NCI-H187 treated with DMSO at 0.1 percent for 48 hours (cell line): ENCODE data around the gene MTOR.
"Not testable (repeated sequence)": the region's sequence is repeated elsewhere in the genome, so short reads cannot be mapped to it uniquely, and the experiment has no call there.

ENCODE experiments used
- DNase-seq: peaks from one replicate; lab custom pipeline; 2025; lab: John Stamatoyannopoulos, UW

Gene MTOR

DNA sequence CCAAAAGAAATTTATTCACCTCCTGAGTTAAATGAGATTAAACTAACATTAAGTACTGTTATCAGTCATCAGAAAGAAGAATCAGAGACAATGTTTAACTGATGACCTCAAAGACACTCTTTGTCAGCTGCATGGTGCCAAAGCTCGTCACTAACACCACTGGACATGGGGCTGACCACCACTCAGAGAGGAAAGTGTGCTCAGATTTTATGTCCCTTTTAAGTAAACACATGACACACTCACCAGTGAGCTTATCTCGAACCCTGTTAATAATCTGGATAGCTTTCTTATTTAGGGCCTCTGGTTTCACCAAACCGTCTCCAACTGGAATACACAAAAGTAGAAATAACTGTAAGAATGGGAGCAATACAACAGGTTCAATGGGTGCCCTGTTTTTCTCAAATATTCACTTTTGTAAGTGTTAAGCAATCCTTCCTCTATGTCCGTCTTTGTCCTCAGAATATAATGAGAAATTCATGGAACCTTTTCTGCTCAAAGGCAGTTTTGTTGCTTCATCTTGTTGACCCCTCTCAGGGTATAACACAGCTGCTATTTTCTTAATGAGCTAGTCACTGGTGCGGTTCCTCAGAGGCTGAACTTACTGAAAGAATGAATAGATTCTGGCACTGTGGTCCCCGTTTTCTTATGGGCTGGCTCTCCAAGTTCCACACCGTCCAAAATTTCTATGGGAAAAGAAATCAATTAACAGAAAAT is 153.1 kb downstream of the MTOR start:
- DNase-seq = no peak

DNA sequence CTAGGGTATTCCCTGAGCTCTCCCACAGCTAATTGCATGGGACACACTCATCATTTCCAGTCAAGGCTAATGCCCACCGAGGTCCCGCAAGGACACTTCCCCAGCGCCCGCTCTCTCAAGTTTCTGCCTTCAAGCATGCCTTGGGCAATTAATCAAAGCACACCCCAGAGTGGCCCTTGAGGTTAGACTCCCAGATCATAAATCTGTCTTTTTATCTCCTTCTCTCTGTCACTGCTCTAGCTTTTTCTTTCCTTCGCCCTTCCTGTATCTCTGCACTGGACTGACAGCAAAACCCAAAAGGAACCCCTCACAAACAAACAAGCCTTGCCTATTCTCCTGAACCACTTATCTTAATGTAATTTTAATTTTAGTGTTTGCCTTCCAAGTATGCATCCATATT is 154.8 kb downstream of the MTOR start:
- no peak for DNase-seq

DNA sequence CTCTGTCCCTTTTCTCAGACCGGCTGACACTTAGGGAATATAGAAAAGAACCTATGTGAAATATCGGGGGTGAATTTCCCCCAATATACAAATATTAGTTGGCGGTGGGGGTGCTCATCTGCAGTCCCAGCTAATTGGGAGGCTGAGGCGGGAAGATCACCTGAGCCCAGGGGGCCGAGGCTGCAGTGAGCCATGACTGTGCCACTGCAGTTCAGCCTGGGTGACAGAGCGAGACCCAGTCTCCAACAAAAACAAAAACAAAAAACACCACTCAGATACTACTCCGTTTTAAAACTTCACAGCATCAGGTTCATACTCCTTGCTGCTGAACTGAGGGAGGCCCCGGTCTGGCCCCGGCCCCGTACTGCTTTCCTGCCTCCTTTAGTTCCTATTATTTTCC is 156.8 kb downstream of the MTOR start:
- no peak for DNase-seq

DNA sequence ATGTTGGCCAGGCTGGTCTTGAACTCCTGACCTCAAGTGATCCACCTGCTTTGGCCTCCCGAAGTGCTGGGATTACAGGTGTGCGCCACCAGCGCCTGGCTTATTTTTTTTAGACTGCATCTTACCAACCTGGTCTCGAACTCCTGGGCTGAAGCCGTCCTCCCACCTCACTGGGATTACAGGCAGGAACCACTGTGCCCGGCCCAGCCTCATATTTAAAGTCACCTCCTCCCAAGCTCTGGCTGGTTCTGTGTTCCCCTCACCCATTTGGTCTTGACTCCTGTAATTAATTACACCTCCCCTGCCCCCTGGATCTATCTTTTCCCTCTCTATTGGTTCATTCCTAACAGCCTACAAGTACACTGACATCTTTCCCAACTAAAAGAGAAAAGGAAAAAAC is 161.0 kb downstream of the MTOR start:
- DNase-seq = no peak

DNA sequence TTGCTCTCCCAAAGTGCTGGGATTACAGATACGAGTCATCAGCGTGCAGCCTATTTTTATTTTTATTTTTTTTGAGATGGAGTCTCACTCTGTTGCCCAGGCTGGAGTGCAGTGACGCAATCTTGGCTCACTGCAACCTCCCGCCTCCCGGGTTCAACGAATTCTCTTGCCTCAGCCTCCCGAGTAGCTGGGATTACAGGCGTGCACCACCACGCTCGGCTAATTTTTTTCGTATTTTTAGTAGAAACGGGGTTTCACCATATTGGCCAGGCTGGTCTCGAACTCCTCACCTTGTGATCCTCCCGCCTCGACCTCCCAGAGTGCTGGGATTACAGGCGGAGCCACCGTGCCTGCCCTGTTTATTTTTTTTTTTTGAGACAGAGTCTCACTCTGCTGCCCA is 161.5 kb downstream of the MTOR start:
- DNase-seq = not testable (repeated sequence)

DNA sequence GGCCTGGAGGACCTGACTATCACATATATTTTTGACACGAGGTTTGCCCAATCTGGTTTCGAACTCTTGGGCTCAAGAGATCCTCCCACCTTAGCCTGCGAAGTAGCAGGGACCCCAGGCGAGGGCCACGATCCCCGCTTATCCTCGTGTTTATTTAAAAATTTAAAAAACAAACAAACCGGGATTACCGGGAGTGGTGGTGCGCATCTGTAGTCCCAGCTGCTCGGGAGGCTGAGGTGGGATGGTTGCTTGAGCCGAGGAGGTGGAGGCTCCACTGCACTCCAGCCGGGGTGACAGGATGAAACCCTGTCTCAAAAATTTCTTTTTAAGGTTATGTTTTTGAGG is 162.2 kb downstream of the MTOR start:
- DNase-seq = no peak

DNA sequence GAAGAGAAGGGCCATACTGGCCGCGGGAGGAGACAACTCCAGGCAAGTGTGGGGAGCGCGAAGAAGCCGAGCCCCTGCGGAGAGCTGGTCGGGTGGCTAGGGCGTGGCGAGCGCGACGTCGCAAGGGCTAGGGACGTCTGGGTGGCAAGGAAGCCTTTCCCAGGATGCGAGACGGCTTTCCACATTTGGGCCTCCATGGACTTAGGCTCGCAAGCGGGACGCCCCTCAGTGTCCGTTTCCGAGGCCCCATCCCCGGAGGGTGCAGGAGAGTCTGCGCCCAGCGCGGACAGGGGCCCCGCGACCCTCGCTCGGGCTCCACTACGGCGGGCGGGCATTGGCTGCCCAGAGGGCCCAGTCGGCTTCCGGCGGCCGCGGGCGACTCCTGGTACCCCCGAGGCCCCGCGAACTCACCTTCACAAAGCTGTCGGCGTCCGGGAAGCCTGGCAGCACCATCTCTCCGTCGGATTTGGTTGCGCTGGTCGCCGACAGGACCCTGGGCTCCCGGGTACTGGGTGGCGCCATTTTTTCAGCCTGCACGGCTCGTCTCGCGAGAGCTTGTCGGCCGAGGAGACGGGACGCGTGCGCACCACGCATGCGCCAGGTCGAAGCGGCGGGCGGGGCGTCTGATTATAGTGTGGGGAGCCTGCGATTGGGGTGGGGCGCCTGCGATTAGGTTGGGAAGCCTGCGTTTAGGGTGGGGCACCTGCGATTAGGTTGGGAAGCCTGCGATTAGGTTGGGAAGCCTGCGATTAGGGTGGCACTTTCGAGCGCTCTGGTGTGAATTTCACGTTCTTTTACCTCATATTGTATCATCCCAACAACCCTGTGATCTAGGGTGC is 162.8 kb downstream of the MTOR start, which contains the start of gene EXOSC10:
EXOSC10 (minus strand) TSS at position 560 of the 839 bp plus-strand sequence; CDS start at position 522, 38 bp downstream.
- peak; percentile 38 for DNase-seq

DNA sequence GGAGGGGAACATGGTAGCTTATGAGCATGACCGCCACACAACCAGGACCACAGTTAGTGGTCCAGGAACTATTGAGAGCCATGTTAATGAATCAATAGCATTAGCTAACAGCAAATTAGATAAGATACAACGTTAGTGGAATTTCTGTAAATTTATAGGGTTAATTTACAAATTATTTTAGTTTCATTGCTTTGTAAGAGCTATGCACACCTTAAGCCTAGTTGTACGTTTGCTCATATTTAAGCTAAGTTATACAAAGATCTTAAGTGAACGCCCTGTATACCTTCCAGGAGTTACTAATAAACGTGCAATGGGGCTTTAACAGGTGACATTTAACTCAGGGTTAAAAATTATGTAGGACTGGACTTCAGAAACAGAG is 163.4 kb downstream of the MTOR start:
- DNase-seq = no peak

DNA sequence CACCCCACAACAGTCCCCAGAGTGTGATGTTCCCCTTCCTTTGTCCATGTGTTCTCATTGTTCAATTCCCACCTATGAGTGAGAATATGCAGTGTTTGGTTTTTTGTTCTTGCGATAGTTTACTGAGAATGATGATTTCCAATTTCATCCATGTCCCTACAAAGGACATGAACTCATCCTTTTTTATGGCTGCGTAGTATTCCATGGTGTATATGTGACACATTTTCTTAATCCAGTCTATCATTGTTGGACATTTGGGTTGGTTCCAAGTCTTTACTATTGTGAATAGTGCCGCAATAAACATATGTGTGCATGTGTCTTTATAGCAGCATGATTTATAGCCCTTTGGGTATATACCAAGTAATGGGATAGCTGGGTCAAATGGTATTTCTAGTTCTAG is 178.6 kb downstream of the MTOR start:
- not testable (repeated sequence) for DNase-seq

DNA sequence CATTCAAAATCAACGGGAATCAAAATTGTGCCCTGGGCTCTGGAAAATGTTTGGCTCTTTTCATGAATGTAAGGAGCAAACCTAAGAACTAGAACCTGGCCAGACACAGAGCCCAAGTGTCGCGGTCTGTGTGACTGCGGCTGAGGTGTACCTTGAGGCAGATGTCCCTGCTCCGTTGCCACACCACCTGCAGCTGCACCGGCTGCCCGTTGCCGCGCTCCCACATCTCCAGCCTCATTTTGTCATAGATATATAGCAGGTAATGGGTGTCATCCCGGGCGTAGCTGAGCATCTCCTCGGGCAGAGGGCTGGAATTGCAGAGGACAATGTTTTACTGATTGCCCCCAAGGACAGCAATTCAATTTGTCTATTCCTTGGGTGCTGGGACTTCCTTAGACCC is 181.4 kb downstream of the MTOR start:
- no peak for DNase-seq

DNA sequence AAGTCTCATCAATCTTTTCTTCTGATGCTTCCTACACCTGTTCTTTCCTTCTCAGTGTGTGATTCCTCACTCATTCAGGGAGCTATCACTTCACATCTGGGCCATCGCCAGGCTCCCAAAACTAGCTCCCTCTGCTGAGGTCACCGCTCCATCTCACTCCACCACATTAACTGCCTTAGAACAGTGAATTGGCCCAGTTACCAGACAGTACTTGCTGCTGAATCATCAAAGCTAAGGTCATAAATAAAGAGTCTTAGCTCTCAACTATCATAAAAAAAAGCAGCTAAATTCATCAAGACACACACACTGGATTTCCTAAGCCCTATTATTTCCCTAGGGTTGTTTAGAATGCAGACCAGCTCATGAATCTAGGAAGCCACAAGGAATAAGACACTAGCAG is 183.7 kb downstream of the MTOR start:
- DNase-seq = no peak

DNA sequence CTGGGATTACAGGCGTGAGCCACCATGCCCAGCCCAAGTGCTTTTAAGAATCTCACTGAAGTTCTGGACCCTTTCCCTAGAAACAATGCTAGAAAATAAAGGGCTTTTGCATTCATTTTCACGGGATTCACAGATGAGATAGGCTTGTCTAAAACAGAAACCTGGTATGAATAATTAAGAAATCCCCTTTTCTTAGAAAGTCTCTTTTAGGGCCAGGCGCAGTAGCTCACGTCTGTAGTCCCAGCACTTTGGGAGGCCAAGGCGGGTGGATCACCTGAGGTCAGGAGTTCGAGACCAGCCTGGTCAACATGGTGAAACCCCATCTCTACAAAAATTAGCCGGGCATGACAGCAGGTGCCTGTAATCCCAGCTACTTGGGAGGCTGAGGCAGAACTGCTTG is 189.0 kb downstream of the MTOR start:
- DNase-seq = not testable (repeated sequence)

DNA sequence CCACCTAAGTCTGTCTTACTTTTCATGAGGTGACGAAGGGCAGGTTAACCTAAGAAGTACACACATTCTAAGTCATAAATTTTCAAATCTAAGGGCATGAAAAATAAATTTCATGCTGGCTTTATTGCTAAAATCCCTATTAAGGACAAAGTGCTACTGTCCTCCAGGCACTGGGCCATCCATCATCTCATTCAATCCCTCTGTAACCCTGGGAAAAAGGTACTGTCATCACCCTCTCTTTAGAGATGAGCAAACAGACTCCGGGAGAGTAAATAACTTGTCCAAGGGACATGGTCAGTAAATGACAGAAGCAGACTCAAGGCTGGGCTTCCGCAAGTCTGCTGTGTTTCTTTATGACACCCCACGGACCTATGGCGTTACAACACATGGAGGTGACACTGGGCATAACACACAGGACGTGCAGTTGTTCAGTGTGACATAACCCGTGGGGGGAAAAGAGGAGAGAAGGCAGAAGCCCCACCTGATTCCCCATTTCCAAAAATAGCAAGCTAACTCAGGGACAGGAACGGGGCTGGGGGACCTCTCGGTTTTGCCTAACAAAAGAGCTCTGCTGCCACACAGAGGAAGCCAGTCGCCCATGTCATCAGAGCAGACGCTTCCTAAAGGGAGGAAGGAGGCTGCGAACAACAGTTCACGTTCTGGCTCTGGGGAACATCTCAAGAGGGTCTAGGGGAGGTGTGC is 190.0 kb downstream of the MTOR start:
- peak; percentile 87 for DNase-seq

DNA sequence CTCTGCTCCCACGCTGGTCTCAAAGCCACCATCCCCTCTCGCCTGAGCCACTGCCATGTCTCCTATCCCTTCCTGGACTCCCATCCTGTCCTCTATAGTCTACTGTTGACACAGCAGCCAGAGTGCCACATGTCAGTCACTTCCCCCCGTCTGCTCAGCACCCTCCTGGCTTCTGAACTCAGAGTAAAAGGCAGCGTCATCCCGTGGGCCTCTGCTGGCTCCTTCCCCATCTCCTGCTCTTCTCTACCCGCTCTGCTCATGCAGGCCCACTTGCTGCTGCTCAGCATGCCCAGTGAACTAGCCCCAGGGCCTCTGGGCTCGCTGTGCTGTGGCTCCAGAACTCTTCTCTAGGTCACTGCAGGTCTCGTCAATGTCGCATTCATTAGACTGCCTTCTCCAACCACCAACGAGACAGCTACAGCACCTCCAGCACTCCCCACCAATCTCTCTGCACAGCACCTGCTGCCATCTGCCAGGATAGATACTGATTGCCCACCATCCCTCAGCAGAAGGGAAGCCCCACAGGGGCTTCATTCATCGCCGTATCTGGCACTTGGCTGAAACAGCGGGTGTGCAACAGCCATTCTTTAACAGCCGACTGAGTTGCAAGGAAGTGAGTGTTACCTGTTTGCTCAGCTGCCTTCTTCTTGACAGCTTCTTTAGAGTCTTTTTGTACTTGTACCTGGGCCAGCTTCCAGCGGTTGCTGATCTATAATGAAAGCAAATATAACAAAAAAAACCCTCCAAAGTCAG is 190.7 kb downstream of the MTOR start:
- DNase-seq = peak; percentile 91

DNA sequence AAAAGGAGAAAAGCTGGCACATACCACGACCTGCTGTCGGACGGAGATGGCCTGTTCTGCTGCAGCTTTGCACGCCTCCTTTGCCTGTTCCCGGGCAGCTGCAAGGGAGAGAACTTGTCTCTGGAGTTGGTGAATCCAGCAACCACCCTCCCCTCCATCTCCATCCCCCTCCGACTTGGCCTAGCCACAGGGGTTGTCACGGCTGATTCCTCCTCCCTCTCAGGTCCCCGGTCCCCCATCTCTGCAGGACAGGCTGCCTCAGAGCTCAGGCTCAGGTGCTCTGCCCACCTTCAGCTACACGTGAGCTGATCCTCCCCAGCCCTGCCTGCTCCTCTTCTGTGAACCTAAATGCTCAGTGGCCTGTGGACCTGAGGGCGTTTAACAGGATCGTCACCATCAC is 191.5 kb downstream of the MTOR start:
- DNase-seq = no peak

DNA sequence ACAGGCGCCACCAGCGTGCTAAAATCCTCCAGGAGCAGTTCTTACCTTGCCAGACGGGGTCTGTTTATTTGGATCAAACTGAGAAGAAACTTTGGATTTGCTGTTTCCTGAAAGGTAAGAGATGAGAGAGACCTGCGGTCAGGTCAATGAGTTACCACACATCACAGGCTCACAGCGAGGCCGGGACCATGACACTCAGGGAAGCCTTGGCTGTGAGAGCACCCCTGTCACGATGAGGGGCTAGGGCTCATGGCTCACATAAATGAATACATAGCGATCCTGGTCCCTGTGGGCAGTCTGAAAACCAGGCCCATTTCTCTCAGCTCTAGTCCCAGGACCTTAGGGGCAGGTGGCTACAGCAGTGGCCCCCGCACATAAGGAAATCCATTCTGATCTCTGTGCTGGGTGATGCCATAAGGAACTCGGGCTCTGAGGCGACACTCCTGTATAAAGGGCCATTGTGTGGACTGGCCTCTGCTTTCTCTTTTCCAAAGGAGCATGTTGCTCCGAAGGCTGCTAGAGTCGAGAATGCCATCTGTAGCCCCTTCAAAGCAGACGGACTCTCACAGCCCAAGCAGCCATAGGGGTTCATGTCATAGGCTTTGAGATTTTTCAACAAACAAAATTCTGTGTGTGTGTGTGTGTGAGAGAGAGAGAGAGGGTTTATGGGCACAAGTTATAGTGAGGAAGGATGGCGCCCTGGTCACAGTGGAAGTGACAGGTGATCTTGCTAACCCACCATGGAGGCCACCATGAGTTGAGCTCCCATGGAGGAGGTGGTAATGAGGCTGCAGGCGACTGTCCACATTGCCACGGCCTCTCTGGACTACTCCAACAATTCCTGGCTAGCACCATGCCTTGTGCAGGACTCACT is 193.5 kb downstream of the MTOR start:
- no peak for DNase-seq

DNA sequence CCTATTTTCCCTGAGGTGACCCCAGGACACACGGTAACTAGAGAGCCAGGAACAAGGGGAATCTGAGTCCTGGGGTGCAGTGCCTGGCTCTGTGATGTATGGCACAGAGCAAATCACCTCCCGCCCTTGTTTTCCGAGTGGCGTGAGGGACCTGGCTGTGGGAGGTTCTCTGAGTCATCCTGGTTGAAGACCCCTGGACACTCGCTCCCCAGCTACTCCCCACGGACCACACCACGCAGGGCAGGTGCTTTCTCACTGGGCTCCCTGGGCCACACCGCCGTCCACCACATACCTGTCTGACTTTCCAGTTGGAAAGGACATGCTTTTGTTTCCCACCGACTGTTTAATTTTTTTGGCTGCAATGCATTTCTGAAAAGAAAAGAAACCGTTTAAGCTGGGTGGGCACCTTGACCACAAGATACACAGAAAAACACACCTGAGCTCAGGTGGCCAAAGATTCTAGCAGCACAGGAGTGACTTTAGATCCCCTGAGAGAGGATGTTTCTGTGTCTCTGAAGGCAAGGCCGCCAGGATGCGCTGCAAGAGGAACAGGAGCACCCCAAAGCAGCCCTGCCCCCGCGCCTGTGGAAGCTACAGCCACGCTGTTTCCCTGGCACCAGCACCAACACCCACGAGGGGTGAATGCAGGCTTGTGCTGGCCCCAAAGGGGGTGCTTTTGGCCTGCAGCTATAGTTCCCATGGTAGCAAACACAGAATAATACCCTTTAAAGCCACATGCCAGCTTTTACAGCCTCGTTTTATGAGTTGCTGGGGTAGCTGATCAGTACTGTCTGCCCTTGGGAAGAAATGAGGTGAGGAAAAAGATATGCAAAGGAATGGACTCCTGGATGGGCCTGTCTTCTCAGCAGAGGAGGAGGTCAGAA is 194.4 kb downstream of the MTOR start:
- no peak for DNase-seq

DNA sequence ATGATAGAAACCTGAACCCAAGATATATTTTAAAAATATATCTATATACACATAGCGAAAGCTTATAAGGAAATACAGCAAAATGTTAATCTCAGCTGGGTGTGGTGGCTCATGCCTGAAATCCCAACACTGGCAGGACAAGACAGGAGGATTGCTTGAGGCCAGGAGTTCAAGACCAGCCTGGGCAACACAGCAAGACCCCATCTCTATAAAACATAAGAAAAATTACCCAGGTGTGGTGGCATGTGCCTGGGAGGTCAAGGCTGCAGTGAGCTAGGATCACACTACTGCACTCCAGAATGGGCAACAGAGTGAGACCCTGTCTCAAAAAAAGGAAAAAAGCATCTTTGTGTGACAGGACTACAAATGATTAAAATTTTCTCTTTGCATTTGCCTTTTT is 196.6 kb downstream of the MTOR start:
- DNase-seq = no peak

DNA sequence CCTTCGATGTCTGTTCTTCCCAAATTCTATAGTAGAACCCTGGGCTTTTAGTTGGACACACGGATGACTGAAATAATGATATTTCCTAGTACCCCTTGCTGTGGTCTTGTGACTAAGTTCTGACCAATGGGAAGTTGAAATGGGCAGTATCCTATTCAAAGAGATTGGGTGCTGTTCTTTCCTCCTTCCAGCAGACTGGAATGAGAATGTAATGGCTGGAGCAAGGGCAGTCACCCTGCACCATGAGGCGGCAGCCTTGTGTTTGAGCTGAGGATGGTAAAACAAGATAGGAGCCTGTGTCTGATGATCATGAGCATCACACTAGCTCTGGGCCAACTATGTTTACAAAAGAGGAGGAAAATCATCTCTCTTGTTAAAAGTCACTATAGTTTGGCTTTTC is 197.4 kb downstream of the MTOR start:
- no peak for DNase-seq

DNA sequence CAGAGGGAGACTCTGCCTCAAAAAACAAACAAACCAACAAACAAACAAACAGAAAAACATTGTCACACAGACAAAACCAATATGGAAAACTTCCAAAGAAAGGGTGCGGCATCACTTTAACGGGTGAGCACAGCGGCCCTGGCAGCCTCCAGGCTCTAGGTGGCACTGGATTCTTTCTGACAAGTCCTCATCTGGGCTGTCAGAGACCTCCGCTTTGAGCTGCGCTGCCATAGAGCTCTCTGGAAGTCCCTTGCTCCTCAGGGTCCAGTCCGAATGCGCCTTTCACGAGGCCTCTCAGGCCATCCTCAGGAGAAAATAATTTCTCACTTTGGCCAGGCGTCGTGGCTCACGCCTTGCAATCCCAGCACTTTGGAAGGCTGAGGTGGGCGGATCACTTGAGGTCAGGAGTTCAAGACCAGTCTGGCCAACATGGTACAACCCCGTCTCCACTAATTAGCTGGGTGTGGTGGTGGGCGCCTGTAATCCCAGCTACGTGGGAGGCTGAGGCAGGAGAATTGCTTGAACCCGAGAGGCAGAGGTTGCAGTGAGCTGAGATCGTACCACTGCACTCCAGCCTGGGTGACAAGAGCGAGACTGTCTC is 198.3 kb downstream of the MTOR start:
- not testable (repeated sequence) for DNase-seq
